Neural progenitor cell (in vitro differentiated cells): ENCODE data around the gene TF.
"Not testable (repeated sequence)": the region's sequence is repeated elsewhere in the genome, so short reads cannot be mapped to it uniquely, and the experiment has no call there.

Experiments
- EZH2 ChIP-seq: fragments of 200-600 bp; sonication (generic); IDR thresholded peaks from 2 replicates; pipeline ENCODE4 v1.6.1; 2017; ENCODE audit warnings: antibody characterized with exemption, mild to moderate bottlenecking, moderate library complexity
- EZH2phosphoT487 ChIP-seq: fragments of 200-600 bp; sonication (generic); IDR thresholded peaks from 2 replicates; pipeline ENCODE4 v1.6.1; 2017; ENCODE audit warnings: antibody characterized with exemption
- TF ChIP-seq, protein P1 (sequence below): fragments of 200-600 bp; sonication (generic); IDR thresholded peaks from 2 replicates; pipeline ENCODE4 v1.5.1; 2017; ENCODE audit warnings: antibody characterized with exemption, mild to moderate bottlenecking

DNA sequence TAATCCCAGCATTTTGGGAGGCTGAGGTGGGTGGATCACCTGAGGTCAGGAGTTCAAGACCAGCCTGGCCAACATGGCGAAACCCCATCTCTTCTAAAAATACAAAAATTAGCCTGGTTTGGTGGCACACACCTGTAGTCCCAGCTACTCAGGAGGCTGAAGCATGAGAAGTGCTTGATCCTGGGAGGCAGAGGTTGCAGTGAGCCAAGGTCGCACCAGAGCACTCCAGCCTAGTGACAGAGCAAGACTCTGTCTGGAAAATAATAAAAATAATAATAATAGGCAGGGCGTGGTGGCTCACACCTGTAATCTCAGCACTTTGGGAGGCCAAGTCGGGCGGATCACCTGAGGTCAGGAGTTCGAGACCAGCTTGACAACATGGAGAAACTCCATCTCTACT, 34.6 kb downstream of the TF start:
- TF ChIP-seq, protein P1, sequence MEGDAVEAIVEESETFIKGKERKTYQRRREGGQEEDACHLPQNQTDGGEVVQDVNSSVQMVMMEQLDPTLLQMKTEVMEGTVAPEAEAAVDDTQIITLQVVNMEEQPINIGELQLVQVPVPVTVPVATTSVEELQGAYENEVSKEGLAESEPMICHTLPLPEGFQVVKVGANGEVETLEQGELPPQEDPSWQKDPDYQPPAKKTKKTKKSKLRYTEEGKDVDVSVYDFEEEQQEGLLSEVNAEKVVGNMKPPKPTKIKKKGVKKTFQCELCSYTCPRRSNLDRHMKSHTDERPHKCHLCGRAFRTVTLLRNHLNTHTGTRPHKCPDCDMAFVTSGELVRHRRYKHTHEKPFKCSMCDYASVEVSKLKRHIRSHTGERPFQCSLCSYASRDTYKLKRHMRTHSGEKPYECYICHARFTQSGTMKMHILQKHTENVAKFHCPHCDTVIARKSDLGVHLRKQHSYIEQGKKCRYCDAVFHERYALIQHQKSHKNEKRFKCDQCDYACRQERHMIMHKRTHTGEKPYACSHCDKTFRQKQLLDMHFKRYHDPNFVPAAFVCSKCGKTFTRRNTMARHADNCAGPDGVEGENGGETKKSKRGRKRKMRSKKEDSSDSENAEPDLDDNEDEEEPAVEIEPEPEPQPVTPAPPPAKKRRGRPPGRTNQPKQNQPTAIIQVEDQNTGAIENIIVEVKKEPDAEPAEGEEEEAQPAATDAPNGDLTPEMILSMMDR, result not testable (repeated sequence)
- TF ChIP-seq EZH2, EZH2phosphoT487: not testable (repeated sequence)
